Activated CD4-positive, alpha-beta T cell treated with anti-CD3 and anti-CD28 coated beads, Interleukin-2, Interleukin-6, amounts not matched to agents 100 ng/mL and 50 ng/mL, durations not matched to agents 16 hours and 8 hours (primary cell): ENCODE results near the gene DTNA.
A peak's percentile ranks its signal among the peaks of the same experiment; 100 is the strongest.

Experiments used
- DNase-seq: peaks from one replicate; pipeline ENCODE4 v3.0.0-alpha.2; 2020

The DTNA gene

DNA sequence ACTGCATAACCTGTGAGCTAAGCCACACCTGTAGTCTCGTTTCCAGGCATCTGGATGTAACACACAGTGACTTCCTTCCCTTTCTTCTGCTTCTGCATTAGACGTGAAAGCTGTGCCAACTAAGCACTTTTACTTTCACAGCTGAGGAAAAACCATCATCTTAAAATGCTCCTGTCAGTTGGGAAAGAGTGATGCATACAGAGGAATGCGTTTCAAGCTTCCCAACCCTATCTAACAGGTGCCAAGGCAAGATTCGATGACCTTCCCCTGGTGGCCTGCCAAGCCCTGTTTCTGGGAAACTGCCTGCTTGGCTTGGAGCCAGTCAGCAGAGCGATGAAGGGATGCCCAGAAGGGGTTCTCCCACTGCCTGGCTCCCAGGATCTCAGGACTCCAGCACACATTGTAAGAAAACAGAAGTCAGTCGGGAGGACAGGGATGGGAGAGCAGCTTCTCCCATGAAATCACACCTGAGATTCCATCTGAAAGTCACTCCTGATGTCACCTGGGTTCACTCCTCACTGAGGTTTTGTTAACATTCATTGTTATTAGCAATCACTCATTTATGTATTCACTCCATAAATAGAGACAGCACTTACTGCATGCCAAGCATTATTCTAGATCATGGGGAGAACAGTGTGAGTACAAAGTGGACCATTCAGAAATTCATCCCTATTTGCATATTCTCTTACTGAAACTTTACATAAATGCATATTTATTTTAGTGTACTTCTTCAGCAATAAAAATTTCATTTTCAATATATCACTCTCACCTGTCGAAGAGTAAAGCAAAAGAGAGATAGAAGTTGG lies 64.1 kb downstream of the DTNA start:
- DNase-seq, result no peak

DNA sequence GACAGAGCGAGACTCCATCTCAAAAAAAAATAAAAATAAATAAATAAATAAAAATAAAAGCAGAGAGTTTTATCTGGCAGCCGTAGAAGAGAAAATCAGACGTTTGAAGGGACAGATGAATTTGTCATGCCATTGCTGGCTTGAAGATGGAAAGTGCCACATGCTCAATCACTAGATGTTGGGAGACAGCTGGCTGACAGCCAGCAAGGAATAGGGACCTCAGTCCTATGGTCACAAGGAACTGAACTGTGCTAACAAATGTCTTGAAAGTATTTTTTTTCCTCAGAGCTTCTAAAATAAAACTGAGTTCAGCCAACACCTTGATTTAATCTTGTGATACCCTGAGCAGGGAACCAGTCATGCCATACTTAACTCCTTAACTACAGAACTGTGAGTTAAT lies 65.4 kb downstream of the DTNA start:
- DNase-seq, result no peak

DNA sequence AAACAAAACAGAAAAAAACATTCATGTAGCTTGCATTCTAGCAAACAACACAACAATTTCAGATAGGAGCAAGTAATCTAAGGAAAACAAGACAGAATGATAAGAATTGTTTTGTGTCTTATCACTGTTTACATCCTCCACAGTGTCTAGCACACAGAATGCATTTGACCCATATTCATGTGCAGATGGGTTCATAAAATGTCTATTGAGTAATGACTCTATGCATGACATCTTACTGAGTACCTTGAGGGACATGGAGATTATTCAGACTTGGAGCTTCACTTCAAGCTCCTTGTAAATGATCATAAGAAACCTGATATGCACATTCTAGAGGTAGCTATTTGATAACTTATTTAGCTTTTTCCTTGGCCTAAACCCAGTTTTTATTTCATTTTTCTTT lies 69.0 kb downstream of the DTNA start:
- no peak for DNase-seq

DNA sequence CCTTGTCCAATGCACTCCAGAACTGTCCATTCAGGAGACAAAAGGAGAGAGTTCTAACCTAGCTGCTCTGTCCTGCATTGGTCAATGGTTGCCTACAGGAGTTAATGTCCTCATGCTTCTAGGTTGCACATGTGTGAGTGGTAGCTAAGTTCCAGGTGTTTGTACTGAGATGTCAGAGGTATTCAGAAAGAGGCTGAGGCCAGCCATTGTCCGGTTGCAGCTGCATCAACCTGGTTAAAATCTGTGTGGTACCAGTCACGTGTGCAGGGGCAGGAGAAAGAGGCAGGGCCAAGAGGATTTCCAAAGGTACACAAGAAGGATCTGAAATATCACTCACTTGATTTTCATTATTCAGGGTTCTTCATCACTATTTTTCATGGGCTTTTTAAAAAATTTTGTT lies 70.8 kb downstream of the DTNA start:
- no peak for DNase-seq

DNA sequence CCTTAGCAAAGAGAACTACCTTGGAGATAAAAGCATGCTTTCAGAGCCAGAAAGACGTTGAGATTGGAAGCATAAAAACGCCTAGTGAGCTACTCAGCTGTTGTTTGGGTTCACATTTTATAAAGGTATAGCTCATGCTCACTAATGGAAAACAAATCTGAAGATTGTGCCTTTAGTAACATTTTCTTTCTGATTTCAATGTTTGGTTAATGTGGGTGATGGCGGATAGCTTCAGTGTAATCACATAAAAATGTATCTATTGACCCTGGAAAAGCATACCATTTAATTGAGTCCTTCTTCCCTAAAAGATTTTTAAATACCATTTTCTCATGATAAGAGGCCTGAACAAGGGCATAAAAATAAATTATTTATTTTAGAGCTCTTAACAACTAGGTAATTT lies 73.4 kb downstream of the DTNA start:
- no peak for DNase-seq

DNA sequence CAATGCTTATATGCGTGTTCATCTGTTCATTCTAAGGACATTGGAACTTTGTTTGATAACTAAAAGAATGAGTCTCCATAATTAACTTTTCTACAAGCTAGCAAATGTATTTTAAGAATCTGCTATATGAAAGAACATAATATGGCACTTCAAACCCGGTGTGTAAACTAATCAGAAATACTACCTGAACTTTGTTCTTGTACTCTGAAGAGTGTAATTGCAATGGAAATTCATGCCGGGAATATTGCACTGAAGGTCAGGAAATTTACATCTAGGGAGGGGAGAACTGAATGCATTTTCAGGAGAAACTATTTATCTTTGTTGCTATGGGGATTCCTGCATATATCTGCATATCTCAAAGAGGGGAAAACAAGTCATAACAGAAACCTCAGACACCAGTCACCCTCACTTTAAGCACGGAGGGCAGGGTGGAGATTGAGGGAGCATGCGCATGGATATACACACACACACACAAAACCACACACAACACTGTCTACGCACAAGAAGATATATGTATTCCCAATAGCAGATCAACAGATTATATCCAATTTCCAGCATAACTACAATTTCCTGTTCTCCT lies 76.2 kb downstream of the DTNA start:
- no peak for DNase-seq

DNA sequence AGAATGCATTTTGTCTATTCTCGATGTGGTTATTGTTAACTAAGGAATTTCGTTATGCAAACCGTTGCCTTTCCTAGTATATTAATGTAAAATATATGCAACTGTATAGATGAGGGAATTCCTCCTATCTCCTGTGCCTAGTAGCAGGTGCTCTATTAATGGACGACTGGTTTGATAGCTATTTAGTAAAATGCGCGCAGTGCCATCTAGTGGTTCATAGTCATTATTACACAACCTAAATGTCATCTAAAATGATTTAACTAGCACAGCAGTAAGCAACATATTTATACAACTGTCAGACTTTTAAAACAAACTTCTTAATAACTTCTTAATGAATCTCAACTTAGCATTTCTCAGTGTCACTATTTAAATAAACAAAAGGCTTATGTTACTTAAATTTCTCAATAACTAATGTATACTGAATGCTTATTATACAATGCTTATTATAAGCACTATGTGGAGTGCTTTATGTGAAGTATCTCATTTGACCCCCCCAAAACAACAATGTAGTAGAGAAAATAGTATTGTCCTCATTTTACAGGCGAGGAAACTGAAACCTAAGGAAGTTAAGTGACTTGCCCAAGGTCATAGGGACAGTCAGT lies 77.9 kb downstream of the DTNA start:
- peak; percentile 53 for DNase-seq

DNA sequence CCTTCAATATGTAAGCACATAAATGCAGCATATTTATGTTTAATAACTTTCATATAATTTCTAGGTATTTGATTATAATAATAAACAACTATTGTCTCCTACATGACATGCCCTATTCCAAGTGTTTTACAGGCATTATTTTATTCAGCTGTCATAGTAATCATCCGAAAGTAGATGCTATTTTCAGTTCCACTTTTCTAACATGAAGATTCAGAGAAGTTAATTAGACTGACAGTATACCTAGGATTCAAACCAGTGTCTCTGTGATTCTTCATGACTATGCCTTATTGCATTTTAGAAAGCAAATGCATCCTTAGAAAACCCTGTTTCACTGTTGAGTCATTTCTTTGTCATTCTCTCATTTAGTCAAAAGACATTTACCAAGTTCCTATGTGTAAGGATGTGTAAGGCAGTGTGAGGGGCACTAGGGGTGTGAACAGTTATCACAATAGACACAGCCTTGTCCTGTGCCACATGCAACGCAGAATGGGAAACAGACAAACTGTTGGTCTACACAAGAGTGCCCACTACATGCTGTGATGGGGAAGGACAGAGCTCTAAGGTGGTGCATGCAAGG lies 79.8 kb downstream of the DTNA start:
- peak; percentile 2 for DNase-seq

DNA sequence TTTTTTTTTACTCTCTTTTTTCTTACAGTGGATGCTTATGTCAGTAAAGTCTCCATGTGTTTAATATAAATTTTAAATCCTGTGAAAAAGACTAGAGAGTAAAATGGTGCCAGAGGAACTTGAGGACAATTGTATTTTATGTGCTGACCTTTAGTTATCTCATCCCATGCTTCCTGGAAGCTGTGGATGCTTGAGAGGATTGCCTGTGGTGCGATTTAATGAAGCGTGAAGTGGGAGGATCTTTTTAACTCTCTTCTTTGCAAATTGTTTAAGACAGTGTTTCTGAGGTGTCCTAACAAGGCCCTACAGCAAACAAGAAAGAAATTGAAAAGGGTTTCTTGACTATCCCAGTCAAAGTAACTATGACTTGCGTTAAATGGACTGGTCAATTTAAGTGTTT lies 84.2 kb downstream of the DTNA start:
- no peak for DNase-seq

DNA sequence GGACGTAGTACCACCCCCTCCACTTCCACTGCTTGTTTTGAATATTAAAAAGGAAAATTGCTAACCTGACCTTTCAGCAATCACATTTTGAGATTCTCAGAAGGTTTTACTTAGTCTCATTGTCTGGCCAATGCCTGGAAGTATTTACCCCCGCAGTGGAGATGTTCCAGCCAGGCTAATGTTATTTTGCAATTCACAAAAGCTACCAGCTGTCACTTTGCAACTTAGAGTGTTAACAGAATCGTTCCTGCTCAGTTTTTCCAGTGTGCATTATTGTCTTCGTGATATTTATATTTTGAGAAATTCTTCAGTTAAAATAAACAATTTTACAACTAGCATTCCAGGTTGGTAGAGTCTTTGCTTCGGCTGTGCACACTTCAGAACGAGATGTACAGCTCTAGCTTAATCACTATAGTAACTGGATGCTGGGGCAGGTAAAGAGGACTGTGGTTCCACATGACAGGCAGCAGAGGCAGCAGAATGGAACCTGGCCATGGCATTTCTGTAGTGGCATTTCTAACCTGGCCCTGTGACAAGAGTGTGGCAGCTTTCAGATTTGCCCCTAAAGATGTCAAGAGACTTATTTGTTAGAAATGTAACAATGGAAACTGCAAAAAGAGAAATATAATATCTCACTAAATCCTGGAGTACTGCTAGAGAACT lies 85.1 kb downstream of the DTNA start:
- no peak for DNase-seq

DNA sequence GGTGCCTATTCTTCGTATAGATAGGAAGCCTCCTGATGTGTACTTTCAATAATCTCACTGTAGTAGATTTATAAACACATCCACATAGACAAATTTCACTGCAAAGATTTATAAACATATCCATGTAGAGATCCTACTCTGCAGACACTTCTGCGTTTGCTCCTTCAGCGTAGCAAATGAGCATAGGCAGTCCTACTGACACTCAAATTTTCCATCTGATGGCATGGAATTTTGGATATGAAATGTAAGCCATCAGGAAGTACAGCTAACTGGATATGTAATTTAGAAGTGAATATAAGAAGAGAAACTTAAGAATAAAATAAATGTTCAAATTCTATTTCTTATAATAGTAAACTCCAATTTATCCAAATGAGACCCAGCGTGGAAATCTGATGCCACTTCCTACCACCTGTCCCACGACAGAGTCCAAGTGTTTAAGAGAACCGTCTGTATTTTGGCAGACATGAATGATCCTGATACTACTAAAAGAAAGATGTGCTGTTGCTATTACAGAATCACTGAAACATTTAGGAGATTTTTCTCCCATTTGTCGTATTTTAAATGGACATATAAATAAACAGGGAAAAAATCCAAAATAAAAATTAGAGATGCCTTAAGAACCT lies 86.0 kb downstream of the DTNA start:
- DNase-seq, result no peak

DNA sequence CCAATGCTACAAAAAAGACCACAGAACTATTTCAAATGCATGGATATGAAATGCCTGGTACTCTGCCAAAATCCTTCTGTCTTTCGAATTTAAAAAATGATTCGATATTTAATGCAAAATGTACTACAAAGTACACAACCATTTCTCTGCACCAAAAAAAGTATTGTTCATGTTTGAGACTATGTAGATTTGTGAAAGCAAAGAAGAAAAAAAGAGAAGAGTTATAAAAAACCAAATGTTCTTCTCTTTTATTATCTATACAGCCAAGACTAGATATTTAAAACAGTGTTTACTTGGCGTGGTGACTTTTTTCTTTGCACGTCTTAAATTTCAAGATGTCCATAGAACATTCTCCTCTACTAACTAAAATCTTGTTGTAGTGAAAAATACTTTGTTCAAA lies 89.2 kb downstream of the DTNA start:
- no peak for DNase-seq

DNA sequence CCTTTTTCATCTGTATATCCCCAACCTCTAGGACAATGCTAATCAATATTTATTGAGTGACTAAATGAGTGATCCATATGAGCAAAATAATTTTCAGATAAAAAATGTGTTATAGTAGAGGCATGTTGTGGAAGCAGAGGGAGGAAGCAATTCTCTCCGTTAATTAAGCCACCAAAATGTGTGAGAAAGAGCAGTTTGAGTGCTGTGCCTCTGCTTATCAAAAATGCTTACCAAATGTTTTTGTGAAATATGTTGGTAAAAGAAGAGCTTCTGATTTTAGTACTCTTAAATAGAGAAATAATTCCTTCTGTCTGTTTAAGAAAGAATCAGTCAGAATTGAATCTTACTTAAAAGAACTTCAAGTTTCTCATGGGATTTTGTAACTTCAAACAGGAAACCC lies 90.3 kb downstream of the DTNA start:
- no peak for DNase-seq

DNA sequence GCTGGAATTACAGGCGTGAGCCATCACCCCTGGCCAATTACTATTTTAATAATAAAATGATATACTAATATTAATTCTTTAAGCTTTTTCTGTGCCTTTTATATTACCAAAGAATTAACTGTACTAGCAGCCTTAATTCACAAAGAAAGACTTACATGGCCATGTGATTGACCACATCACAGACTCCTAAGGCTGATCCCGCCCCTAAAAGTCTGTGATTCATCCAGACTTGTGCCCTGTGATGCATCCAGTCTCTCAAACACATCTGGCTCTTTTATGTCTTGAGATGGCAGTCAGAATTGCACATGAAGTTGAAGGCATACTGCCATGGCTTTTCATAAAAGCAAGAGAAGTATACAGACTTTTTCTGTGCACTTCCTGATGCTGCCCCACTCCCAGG lies 91.7 kb downstream of the DTNA start:
- no peak for DNase-seq

DNA sequence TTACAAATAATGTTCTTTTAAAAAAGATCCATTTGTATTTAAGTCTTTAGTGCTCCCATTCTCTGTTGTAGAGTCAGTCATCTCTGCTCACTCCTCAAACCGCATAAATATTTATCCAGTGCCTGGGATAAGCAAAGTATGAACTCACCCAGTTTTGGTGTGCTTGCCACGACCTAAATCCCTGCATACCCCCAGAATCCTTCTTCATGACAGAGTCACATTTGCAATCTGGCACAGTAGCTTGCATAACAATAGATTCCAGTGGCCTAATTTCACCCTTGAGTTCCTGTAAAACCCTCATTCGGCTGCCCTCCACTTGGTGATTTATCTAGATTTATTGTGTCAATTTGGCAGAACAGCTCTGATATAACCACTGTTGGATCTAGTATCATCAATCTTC lies 92.9 kb downstream of the DTNA start:
- DNase-seq, result no peak

DNA sequence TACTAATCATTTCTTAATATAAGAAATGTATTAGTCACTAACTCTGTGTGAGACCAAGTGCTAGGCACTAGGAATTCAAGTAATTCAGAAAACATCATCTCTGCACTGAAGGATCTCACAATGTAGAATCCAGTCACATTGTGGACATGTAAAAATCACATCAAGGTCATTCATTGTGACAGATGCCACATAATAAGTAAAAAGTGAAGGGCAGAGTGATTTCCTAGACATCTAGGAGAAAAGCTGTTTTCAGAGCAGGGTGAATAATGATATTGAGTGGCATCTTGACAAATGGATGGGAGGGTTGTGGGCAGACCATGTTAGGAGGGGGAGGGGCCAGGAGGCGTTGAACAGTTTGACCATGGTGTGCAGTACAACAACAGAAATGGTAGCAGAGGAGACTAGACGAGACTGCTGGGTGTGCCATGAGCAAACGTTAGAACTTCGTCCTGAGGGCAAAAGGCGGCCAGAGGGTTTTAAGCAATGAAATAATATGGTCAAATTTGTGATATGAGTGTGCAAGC lies 93.8 kb downstream of the DTNA start:
- DNase-seq, result no peak

DNA sequence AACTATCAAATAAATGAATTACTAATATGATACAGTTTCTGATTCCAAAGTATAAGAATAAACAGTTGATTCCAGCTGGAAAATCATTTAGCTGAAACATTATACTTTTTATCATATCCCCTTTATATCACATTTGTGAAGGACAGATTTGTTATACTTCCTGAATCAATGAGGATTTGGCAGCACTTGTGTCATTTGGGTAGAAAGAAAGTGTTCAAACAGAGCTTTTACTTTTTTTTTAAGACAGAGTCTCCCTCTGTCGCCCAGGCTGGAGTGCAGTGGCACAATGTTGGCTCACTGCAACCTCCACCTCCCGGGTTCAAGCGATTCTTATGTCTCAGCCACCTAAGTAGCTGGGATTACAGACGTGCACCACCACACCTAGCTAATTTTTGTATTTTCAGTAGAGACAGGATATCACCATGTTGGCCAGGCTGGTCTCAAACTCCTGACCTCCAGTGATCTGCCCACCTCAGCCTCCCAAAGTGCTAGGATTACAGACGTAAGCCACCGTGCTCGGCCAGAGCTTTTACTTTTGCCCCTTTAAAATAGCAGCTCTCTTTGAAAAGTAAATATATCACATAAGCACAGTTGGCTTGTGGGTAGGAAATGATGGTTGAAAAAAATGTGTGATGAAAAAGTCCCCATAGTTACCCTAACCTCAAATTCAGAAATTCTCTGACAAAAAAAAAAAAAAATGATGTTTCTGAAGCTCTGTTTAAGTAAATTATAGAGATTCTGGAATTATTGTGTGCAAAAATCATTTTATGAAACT lies 95.2 kb downstream of the DTNA start:
- no peak for DNase-seq

DNA sequence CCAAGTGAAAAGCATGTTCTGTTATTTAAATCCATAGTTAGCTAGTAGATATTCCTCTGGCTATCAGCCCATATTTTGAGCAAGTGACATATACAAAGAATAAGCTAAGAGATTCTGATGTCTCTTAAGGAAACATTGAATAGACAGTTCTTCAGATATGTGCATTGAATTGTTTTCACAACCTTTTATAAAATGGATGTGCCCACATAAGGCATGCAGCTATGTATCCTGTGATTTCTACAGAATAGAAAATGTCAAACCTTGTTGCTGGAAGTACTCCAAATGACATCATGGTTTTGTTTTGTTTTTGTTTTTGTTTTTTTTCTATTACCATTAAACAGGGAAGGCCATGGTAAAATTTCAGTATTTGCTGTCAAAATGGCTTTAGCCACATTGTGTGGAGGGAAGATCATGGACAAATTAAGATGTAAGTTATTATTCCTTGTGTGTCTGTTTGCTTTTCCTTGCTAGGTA lies 95.8 kb downstream of the DTNA start:
- DNase-seq, result no peak

DNA sequence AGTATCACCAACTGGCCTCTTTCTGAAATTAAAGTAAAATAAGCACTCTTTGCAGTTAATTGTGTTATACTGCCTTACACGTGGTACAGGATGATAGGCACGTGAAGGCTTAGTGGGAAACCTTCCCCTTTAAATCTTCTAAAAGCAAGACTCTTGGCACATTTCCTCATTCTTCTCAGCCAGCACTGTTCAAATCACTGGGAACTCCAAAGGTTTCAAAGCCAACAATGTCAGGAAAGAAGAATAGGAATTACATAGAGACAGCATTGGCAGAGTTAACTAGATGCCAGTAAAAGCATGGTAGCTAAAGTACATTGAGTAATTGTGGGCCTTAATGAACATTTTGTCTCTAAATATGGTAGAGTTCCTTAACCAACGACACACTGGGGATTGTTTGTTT lies 96.4 kb downstream of the DTNA start:
- no peak for DNase-seq

DNA sequence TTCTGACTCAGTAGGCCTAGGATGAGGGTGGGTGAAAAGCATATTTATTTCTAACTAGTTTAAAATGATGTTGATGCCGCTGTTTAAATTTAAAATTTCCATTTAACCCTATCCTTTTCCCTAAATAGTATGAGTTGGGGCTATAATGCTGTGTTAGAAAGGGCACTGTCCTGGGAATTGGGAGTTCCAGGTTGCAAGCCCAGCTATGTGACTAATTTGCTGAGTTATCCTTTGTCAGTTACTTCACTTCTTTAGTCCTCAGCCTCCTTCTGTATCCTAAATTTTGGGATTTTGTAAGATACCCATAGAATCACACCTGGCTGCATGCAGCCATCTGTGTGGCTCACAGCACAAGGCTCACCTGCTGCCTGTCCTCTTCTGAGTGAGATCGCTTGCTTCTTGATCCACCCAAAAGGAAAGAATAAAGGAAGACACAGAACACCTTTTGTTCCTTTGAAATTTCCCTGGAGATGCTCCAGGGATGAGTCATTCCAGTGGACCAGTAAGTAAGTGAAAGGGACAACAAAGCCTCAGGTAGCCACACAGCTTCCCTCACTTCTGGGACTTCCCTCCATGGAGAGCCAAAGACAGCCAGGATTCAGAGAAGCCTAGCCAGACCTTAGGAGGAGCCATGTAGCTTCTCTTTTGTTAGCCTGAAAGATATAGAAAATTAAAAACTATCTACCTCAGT lies 97.2 kb downstream of the DTNA start:
- DNase-seq, result no peak

DNA sequence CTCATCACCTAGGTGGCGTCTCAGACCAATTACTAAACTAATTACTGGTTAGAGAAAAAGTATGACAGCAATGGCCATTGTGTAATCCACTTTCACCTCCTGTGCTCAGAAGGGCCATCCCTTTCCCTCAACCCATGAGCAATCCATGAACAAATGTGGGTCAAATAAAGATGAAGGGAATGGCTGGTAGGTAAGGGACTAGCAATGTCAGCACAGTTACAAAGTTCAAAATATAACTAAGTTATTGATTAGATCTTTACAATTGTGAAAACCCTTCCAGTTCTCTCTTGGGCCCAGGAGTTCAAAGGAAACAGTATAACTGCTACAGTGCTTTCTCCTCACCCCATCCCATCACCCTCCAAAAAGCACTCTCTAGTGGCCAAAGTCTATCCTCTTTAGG lies 98.3 kb downstream of the DTNA start:
- DNase-seq, result no peak
